Smooth muscle cell (in vitro differentiated cells): ENCODE data around the gene SLC35F3. TPM values are rescaled to one million over a fixed set of nuclear protein-coding genes. Genes with fewer than 3 reads are reported as not detected.

ENCODE experiments used
- DNase-seq: peaks from one replicate; lab custom pipeline; 2025; ENCODE audit not compliant: unreplicated experiment; lab: John Stamatoyannopoulos, UW
- H2AFZ ChIP-seq: fragments of 200-600 bp; sonication (generic); 2 replicates; pipeline ENCODE4 v1.6.0; 2016; ENCODE audit warnings: antibody characterized with exemption, low read depth, mild to moderate bottlenecking
- H3F3A ChIP-seq: fragments of 200-600 bp; sonication (generic); 2 replicates; pipeline ENCODE4 v1.6.0; 2017; ENCODE audit warnings: antibody characterized with exemption, low read depth
- H3K27ac ChIP-seq: fragments of 200-600 bp; sonication (generic); 2 replicates; pipeline ENCODE4 v1.5.1; 2016; ENCODE audit warnings: low read depth, mild to moderate bottlenecking
- H3K27me3 ChIP-seq: fragments of 200-600 bp; sonication (generic); 2 replicates; pipeline ENCODE4 v1.6.1; 2016; ENCODE audit warnings: low read depth, mild to moderate bottlenecking
- H3K36me3 ChIP-seq: fragments of 200-600 bp; sonication (generic); 2 replicates; pipeline ENCODE4 v1.5.1; 2016; ENCODE audit warnings: low read depth
- H3K4me1 ChIP-seq: fragments of 200-600 bp; sonication (generic); 2 replicates; pipeline ENCODE4 v1.5.1; 2016; ENCODE audit warnings: low read depth
- H3K4me2 ChIP-seq: fragments of 200-600 bp; sonication (generic); 2 replicates; pipeline ENCODE4 v1.6.0; 2016; ENCODE audit warnings: mild to moderate bottlenecking
- H3K4me3 ChIP-seq: fragments of 200-600 bp; sonication (generic); 2 replicates; pipeline ENCODE4 v1.5.1; 2016; ENCODE audit warnings: mild to moderate bottlenecking
- H3K79me2 ChIP-seq: fragments of 200-600 bp; sonication (generic); 2 replicates; pipeline ENCODE4 v1.6.0; 2016; ENCODE audit warnings: low read depth, mild to moderate bottlenecking
- H3K9ac ChIP-seq: fragments of 200-600 bp; sonication (generic); 2 replicates; pipeline ENCODE4 v1.6.0; 2016; ENCODE audit warnings: low read depth
- H3K9me3 ChIP-seq: fragments of 200-600 bp; sonication (generic); replicated peaks from 2 replicates; pipeline ENCODE4 v1.5.1; 2016; ENCODE audit warnings: low read depth
- H4K20me1 ChIP-seq: fragments of 200-600 bp; sonication (generic); 2 replicates; pipeline ENCODE4 v1.6.0; 2016; ENCODE audit warnings: low read depth
- WGBS: methylation state at CpG from one replicate; pipeline ENCODE4 v1.1.7; 2016; ENCODE audit warnings: low lambda C conversion rate; 5-methylcytosine and 5-hydroxymethylcytosine counted together
- polyA plus RNA-seq: library from polyadenylated mRNA; unstranded; fragments of >200 nt; fragmentation: Nextera tagmentation; extraction: Ambion mirVana; gene quantifications from 2 replicates; pipeline ENCODE4 v1.2.1, GENCODE V29; 2016
- total RNA-seq: library from RNA; depleted of rRNA; stranded (reverse); fragments of >200 nt; gene quantifications from 2 replicates; pipeline ENCODE4 v1.2.3, GENCODE V29; 2014
- TF ChIP-seq, protein P1 (sequence below): fragments of 200-600 bp; sonication (generic); IDR thresholded peaks from 2 replicates; pipeline ENCODE4 v1.5.1; 2017; ENCODE audit warnings: borderline replicate concordance, mild to moderate bottlenecking, antibody characterized with exemption; ENCODE audit not compliant: insufficient read depth, poor library complexity, severe bottlenecking

The SLC35F3 gene
- total and polyA plus RNA-seq, 2 experiments from 2014 or later = 0.31 to 0.66 TPM

- Histone ChIP-seq H3K9ac (no peak overlapping the region), H3K9me3 (no peaks in the 10 kb centered on the region), H3K4me3 (no peak overlapping the region), H3K36me3 (no peaks in the 10 kb centered on the region), H4K20me1 (no peaks in the 10 kb centered on the region), H3K4me2 (no peak overlapping the region), H3K27ac (no peak overlapping the region), H2AFZ (no peak overlapping the region), H3F3A (no peaks in the 10 kb centered on the region), H3K79me2 (no peaks in the 10 kb centered on the region), H3K27me3 (peaks cover 16% of the 10 kb centered on the region), H3K4me1 (no peaks in the 10 kb centered on the region)
- WGBS = 74% methylated on average over 1 of the region's 1 CpG
- DNase-seq = no peak
- TF ChIP-seq, protein P1, sequence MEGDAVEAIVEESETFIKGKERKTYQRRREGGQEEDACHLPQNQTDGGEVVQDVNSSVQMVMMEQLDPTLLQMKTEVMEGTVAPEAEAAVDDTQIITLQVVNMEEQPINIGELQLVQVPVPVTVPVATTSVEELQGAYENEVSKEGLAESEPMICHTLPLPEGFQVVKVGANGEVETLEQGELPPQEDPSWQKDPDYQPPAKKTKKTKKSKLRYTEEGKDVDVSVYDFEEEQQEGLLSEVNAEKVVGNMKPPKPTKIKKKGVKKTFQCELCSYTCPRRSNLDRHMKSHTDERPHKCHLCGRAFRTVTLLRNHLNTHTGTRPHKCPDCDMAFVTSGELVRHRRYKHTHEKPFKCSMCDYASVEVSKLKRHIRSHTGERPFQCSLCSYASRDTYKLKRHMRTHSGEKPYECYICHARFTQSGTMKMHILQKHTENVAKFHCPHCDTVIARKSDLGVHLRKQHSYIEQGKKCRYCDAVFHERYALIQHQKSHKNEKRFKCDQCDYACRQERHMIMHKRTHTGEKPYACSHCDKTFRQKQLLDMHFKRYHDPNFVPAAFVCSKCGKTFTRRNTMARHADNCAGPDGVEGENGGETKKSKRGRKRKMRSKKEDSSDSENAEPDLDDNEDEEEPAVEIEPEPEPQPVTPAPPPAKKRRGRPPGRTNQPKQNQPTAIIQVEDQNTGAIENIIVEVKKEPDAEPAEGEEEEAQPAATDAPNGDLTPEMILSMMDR = no peak
These were observed 103.2 kb downstream of the SLC35F3 start for GRCh38 chr1:234007684-234008083.

GRCh38 chr1:234008591-234008990, 104.1 kb downstream of the SLC35F3 start:
- TF ChIP-seq, protein P1 = no peak
- peaks cover 19% of the 10 kb centered on the region for H3K27me3 ChIP-seq
- no peaks in the 10 kb centered on the region for H3K79me2 ChIP-seq
- H3K27ac ChIP-seq = no peak overlapping the region
- no peak overlapping the region for H3K4me2 ChIP-seq
- no peaks in the 10 kb centered on the region for H3K9me3 ChIP-seq
- H3K9ac ChIP-seq = no peak overlapping the region
- no peaks in the 10 kb centered on the region for H3F3A ChIP-seq
- H3K4me3 ChIP-seq = no peak overlapping the region
- no peak overlapping the region for H2AFZ ChIP-seq
- H4K20me1 ChIP-seq = no peaks in the 10 kb centered on the region
- H3K4me1 ChIP-seq = no peaks in the 10 kb centered on the region
- H3K36me3 ChIP-seq = no peaks in the 10 kb centered on the region
- DNase-seq = no peak

GRCh38 chr1:234009668-234010067, 105.2 kb downstream of the SLC35F3 start:
- no peaks in the 10 kb centered on the region for H3K79me2 ChIP-seq
- 84% methylated on average over 1 of the region's 1 CpG for WGBS
- H3K4me1 ChIP-seq = no peaks in the 10 kb centered on the region
- no peak for DNase-seq
- H3K27me3 ChIP-seq = peaks cover 21% of the 10 kb centered on the region
- TF ChIP-seq, protein P1 = no peak
- no peak overlapping the region for H2AFZ ChIP-seq
- no peak overlapping the region for H3K4me3 ChIP-seq
- H4K20me1 ChIP-seq = no peaks in the 10 kb centered on the region
- H3K4me2 ChIP-seq = no peak overlapping the region
- no peak overlapping the region for H3K9ac ChIP-seq
- no peak overlapping the region for H3K27ac ChIP-seq
- H3K9me3 ChIP-seq = no peaks in the 10 kb centered on the region
- no peaks in the 10 kb centered on the region for H3K36me3 ChIP-seq
- H3F3A ChIP-seq = no peaks in the 10 kb centered on the region

DNA sequence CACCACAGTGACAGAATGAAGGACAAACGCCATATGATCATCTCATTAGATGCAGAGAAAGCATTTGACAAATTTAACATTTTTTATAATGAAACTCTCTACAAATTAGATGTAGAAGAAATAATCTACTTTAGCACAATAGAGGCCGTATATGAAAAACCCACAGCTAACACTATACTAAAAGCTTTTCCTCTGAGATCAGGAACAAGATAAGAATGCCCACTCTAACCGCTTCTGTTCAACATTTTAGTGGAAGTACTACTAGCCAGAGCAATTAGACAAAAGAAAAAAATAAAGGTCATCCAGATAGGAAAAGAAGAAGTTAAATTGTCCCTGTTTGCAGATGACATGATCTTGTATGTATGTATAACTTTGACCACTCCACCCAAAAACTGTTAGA, 109.7 kb downstream of the SLC35F3 start:
- no peak overlapping the region for H3K27ac ChIP-seq
- H3F3A ChIP-seq = no peaks in the 10 kb centered on the region
- no peaks in the 10 kb centered on the region for H3K79me2 ChIP-seq
- H3K36me3 ChIP-seq = no peaks in the 10 kb centered on the region
- WGBS = 86% methylated on average over 3 of the region's 3 CpGs
- no peak overlapping the region for H3K4me3 ChIP-seq
- H2AFZ ChIP-seq = no peak overlapping the region
- H3K9ac ChIP-seq = no peak overlapping the region
- H4K20me1 ChIP-seq = no peaks in the 10 kb centered on the region
- H3K4me1 ChIP-seq = no peaks in the 10 kb centered on the region
- TF ChIP-seq, protein P1 = no peak
- peaks cover 7% of the 10 kb centered on the region for H3K27me3 ChIP-seq
- H3K4me2 ChIP-seq = no peak overlapping the region
- no peaks in the 10 kb centered on the region for H3K9me3 ChIP-seq
- no peak for DNase-seq
